Measurements from ENCODE around the gene ATP6V0C.
"Not testable (repeated sequence)": the region's sequence is repeated elsewhere in the genome, so short reads cannot be mapped to it uniquely, and the experiment has no call there.

Gene ATP6V0C

GRCh38 chr16:2539192-2539844 is 25.6 kb downstream of the ATP6V0C start:
- not testable (repeated sequence) for DNase-seq (ENCODE audit: extremely low spot score, insufficient read length, low read depth); FAIRE-seq

- DNase-seq (ENCODE audit: extremely low spot score, insufficient read length, low read depth) = not testable (repeated sequence)
- peak; percentile 63 for FAIRE-seq
These were observed 26.2 kb downstream of the ATP6V0C start for GRCh38 chr16:2539845-2540458.

DNA sequence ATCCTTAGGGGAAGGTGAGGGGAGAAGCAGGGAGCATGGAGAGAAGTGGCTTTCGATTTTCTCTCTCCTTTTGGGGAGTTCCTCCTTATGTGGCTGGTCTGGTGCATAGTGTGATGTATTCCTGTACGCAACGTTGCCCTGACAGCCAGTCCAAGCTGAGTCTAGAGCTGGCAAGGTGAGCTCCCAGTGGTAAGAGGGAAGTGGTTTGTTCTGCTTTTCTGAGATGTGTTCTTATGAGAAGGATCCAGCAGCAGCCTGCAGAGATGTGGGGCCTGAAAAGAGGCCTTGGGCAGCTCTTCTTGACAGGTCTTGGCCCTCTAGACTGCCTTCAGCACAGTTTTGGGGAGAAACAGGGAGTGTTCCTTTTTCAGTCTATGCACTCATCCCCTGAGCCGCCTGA is 27.2 kb downstream of the ATP6V0C start:
- peak; percentile 59 for FAIRE-seq
- DNase-seq (ENCODE audit: extremely low spot score, insufficient read length, low read depth) = not testable (repeated sequence)

- DNase-seq (ENCODE audit: extremely low spot score, insufficient read length, low read depth); FAIRE-seq: not testable (repeated sequence)
These were observed 27.7 kb downstream of the ATP6V0C start for GRCh38 chr16:2541409-2541808.

DNA sequence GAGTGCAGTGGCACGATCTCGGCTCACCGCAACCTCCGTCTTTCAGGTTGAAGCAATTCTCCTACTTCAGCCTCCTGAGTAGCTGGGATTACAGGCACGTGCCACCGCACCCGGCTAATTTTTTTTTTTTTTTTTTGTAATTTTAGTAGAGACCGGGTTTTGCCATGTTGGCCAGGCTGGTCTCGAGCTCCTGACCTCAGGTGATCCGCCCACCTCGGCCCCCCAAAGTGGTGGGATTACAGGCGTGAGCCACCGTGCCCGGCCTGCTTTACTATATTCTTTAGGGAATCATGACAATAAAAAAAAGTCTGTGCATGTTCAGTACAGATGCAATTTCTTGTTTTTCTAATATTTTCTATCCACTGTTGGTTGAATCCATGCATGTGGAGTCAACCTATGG is 30.0 kb downstream of the ATP6V0C start:
- DNase-seq (ENCODE audit: extremely low spot score, insufficient read length, low read depth); FAIRE-seq: not testable (repeated sequence)

- FAIRE-seq; DNase-seq (ENCODE audit: extremely low spot score, insufficient read length, low read depth): not testable (repeated sequence)
These were observed 36.6 kb downstream of the ATP6V0C start for GRCh38 chr16:2550283-2550878.

GRCh38 chr16:2551420-2551889 is 37.7 kb downstream of the ATP6V0C start:
- not testable (repeated sequence) for FAIRE-seq; DNase-seq (ENCODE audit: extremely low spot score, insufficient read length, low read depth)

DNA sequence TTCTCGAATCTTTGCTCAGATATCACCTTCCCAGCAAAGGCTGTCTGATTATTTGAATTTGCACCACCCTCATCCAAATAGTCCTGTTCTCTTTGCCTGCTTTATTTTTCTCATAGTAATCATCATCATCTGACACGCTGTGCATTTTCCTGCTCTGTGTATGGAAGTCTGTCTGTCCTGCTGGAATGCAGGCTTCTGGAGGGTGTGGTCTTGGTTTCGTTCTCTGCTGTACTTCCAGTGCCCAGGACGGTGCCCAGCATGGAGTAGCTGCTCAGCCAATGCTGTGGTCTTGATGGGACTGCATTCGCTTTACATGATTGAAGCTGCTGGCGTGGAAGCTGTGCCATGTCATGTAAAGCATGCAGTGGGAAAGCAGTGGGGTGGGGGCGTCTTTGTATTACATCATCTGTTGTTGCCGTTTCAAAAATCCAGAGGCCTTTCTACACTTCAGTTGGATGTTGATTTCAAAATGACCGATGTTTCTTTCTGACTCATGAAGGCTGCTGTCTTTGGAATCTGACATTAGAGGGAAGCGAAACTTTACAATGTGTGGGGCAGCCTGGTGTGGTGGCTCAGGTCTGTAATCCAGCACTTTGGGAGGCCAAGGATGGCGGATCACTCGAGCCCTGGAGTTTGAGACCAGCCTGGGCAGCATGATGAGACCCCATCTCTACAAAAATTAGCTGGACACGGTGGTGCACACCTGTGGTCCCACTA is 41.1 kb downstream of the ATP6V0C start:
- peak; percentile 9 for FAIRE-seq
- DNase-seq (ENCODE audit: extremely low spot score, insufficient read length, low read depth) = not testable (repeated sequence)

DNA sequence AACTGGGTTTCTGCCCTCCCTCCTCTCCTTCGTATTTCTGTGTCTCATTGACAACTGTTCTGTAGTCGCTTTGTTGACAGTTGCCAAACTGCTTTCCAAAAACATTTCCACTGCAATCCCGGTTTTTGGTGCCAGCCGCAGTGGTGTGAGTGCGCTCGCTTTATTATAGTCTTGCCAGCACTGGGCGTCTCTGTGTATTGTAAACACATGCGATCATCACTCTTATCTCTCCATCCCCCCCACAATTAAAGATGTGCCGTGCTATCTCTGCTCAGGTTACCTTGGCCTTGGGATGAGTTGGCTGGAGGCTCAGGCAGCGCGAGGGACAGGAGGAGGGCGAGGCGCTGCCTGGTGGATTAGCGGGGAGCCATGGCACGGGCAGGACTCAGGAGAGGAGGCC is 43.4 kb downstream of the ATP6V0C start:
- DNase-seq (ENCODE audit: extremely low spot score, insufficient read length, low read depth); FAIRE-seq: not testable (repeated sequence)

DNA sequence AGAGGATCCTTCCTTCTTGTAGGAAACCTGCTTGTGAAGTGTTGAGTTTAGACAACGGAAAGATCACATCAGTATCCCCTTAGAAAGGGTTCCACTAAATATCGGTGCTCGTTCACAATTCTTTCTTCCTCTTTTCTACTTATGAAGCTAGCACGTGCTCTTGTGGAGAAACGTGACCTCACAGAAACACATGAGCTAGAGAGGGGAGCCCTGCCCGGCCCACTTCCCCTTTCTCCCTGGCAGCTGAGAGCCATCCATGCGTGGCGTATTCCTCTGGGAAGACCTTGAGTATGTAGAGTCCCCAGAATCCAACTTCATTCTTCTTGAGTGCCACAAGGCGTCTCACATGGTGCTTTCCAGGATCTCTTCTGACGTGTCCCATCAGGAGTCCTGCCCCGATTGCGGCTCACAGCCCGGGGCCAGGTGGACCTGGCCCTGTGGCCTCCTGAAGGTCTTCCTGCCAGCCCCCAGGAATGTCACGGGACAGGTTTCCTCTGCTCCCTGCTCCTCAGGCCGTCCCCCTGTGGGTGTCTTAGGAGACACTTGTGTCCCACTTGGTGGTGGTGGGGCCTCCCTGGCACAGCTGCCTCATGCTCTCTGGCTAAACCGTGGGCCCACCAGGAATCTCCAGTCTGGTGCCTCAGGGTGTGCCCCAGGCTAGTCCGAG is 46.5 kb downstream of the ATP6V0C start:
- FAIRE-seq = peak; percentile 52
- DNase-seq (ENCODE audit: extremely low spot score, insufficient read length, low read depth) = not testable (repeated sequence)

DNA sequence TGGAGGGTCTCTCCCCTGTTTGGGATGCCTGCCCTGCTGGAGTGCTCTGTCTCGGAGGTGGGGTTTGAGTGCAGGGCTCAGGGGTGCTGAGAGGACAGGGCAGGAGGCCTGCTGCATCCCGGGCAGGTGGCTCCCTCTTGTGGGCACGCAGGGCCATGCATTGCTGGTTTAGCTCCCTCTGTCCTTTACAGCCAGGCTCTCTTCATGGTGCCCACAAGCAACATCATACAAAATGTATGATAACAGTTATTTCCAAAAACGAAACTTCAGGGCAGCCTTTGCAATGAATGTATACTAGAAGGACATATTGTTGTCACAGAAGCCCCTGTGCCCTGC is 47.0 kb downstream of the ATP6V0C start:
- DNase-seq (ENCODE audit: extremely low spot score, insufficient read length, low read depth) = not testable (repeated sequence)
- peak; percentile 83 for FAIRE-seq

GRCh38 chr16:2567506-2567905 is 53.8 kb downstream of the ATP6V0C start:
- not testable (repeated sequence) for FAIRE-seq; DNase-seq (ENCODE audit: extremely low spot score, insufficient read length, low read depth)

- DNase-seq (ENCODE audit: extremely low spot score, insufficient read length, low read depth) = not testable (repeated sequence)
- FAIRE-seq = peak; percentile 69
These were observed 54.8 kb downstream of the ATP6V0C start for GRCh38 chr16:2568573-2568972.
